ENCODE measurements around the gene KATNB1. TPM values are rescaled to one million over a fixed set of nuclear protein-coding genes. Genes with fewer than 3 reads are reported as not detected.
"Not testable (repeated sequence)": the region's sequence is repeated elsewhere in the genome, so short reads cannot be mapped to it uniquely, and the experiment has no call there.

KATNB1 gene
- polyA plus RNA-seq, 4 donors, result 9.6 to 19.3 (median 12.1) TPM

DNA sequence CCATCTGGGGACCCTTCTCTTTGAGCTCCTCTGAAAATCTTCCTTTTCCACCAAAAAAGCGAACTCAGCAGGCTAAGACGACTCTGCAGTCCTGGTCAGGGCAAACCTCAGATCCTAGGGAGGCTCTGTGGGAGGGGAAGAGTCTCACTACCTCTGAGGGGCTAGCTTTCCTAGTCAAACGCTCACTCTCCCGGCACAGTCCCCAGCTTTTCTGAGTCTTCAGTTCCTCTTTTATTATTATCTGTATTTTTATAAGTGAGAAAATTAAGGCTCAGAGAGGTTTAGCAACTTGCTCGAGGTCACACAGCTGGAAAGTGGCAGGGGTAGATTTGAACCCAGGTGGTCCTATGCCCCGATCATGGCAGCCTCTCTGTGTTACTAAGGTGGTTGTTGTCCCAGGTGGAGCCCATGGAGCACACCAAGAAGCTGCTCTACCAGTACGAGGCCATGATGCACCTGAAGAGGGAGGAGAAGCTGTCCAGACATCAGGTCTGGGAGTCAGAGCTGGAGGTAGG lies 9.1 kb upstream of the KATNB1 start:
- WGBS, 3 donors, result 76 to 84% (median 80%) methylated on average over 7 of the region's 7 CpGs
- Histone ChIP-seq H3K27me3 (ENCODE audit: control insufficient read depth in 3 of 3, insufficient read depth in 3 of 3, low read length in 3 of 3) (no peaks in the 10 kb centered on the region), H3K36me3 (ENCODE audit: control insufficient read depth in 3 of 3, insufficient read depth in 2 of 3, low read depth in 1 of 3, low read length in 3 of 3) (no peaks in the 10 kb centered on the region), H3K4me1 (ENCODE audit: control insufficient read depth in 3 of 3, insufficient read depth in 2 of 3, low read depth in 1 of 3, low read length in 2 of 3) (no peaks in the 10 kb centered on the region), H3K9me3 (ENCODE audit: control insufficient read depth in 2 of 2, insufficient read depth in 1 of 2, low read depth in 1 of 2, low read length in 1 of 2) (no peaks in the 10 kb centered on the region), H3K27ac (ENCODE audit: low read depth in 1 of 3, low read length in 2 of 3) (no peak overlapping the region), H3K4me3 (ENCODE audit: low read depth in 1 of 3, low read length in 3 of 3) (no peak overlapping the region)
- FAIRE-seq (no peak), DNase-seq (no peak)

DNA sequence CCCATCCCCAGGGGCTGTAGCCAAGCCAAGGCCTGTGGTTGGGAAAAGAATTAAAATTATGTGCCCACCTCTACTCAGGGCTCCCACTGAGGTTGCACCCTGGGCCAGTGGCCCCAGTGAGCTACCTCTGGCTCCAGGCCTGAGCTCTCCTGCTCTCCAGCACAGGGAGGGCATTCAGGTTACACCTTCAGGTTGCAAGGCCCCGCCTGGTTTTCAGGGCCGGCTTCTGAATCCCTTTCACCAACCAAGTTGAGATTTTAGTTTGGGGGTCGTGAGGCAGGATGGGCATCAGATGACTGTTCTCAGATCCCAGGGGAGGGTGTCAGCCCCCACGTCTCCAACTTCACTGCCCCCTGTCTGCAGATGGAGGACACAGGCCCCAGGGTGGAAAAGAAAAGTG lies 8.0 kb upstream of the KATNB1 start:
- FAIRE-seq, result no peak
- WGBS, 3 donors, result 63 to 71% (median 69%) methylated on average over 4 of the region's 4 CpGs
- DNase-seq, result no peak
- no peaks in the 10 kb centered on the region for H3K36me3 ChIP-seq (ENCODE audit: control insufficient read depth in 3 of 3, insufficient read depth in 2 of 3, low read depth in 1 of 3, low read length in 3 of 3)
- no peak overlapping the region for H3K4me3 ChIP-seq (ENCODE audit: low read depth in 1 of 3, low read length in 3 of 3)
- no peaks in the 10 kb centered on the region for H3K9me3 ChIP-seq (ENCODE audit: control insufficient read depth in 2 of 2, insufficient read depth in 1 of 2, low read depth in 1 of 2, low read length in 1 of 2)
- no peak overlapping the region for H3K27ac ChIP-seq (ENCODE audit: low read depth in 1 of 3, low read length in 2 of 3)
- no peaks in the 10 kb centered on the region for H3K4me1 ChIP-seq (ENCODE audit: control insufficient read depth in 3 of 3, insufficient read depth in 2 of 3, low read depth in 1 of 3, low read length in 2 of 3)
- H3K27me3 ChIP-seq (ENCODE audit: control insufficient read depth in 3 of 3, insufficient read depth in 3 of 3, low read length in 3 of 3), result no peaks in the 10 kb centered on the region

DNA sequence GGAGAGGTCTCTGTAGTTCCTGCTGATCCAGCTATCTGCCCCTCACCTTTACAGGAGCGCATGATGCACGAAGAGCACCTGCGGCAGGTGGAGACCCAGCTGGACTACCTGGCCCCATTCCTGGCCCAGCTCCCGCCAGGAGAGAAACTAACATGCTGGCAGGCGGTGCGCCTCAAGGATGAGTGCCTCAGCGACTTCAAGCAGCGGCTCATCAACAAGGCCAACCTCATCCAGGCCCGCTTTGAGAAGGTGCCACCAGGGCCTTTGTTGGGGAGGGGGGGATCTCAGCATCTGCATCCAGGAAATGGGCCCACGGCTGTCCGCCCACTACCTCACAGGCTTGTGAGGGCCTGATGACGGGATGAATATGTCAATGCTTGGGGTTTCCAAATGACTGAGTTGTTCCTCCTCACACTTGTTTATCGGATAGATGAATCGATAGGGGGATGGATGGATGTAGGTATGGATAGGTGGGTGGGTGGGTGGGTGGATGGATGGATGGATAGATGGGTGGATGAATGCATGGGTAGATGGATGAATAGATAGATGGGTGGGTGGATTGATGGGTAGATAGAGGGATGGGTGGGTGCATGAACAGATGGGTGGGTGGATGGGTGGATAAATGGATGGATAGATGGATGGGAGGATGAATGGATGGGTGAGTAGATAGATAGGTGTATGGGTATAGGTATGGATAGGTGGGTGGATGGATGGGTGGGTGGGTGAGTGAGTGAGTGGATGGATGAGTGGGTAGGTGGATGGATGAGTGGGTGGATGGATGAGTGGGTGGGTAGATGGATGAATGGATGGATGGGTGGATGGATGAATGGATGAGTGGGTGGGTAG lies 7.0 kb upstream of the KATNB1 start:
- no peak for DNase-seq
- H3K4me1 ChIP-seq (ENCODE audit: control insufficient read depth in 3 of 3, insufficient read depth in 2 of 3, low read depth in 1 of 3, low read length in 2 of 3), result no peaks in the 10 kb centered on the region

DNA sequence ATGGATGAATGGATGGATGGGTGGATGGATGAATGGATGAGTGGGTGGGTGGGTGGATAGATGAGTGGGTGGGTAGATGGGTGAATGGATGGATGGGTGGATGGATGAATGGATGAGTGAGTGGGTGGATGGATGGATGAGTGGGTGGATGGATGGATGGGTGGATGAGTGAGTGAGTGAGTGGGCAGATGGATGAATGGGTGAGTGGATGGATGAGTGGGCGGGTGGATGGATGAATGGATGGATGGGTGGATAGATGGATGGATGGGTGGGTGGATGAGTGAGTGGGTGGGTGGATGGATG lies 6.4 kb upstream of the KATNB1 start:
- no peak overlapping the region for H3K27ac ChIP-seq (ENCODE audit: low read depth in 1 of 3, low read length in 2 of 3)
- no peak overlapping the region for H3K4me3 ChIP-seq (ENCODE audit: low read depth in 1 of 3, low read length in 3 of 3)
- no peak for FAIRE-seq
- H3K36me3 ChIP-seq (ENCODE audit: control insufficient read depth in 3 of 3, insufficient read depth in 2 of 3, low read depth in 1 of 3, low read length in 3 of 3), result no peaks in the 10 kb centered on the region
- H3K9me3 ChIP-seq (ENCODE audit: control insufficient read depth in 2 of 2, insufficient read depth in 1 of 2, low read depth in 1 of 2, low read length in 1 of 2), result no peaks in the 10 kb centered on the region
- no peaks in the 10 kb centered on the region for H3K27me3 ChIP-seq (ENCODE audit: control insufficient read depth in 3 of 3, insufficient read depth in 3 of 3, low read length in 3 of 3)
- no peaks in the 10 kb centered on the region for H3K4me1 ChIP-seq (ENCODE audit: control insufficient read depth in 3 of 3, insufficient read depth in 2 of 3, low read depth in 1 of 3, low read length in 2 of 3)
- WGBS, 3 donors, result 86 to 95% (median 92%) methylated on average over 1 of the region's 1 CpG
- DNase-seq, result no peak

More for the DNA sequence above, 7.0 kb upstream of the KATNB1 start:
- no peak overlapping the region for H3K27ac ChIP-seq (ENCODE audit: low read depth in 1 of 3, low read length in 2 of 3)
- H3K4me3 ChIP-seq (ENCODE audit: low read depth in 1 of 3, low read length in 3 of 3), result no peak overlapping the region
- no peak for FAIRE-seq
- WGBS, 3 donors, result 92 to 95% (median 94%) methylated on average over 14 of the region's 14 CpGs
- no peaks in the 10 kb centered on the region for H3K9me3 ChIP-seq (ENCODE audit: control insufficient read depth in 2 of 2, insufficient read depth in 1 of 2, low read depth in 1 of 2, low read length in 1 of 2)
- H3K27me3 ChIP-seq (ENCODE audit: control insufficient read depth in 3 of 3, insufficient read depth in 3 of 3, low read length in 3 of 3), result no peaks in the 10 kb centered on the region
- no peaks in the 10 kb centered on the region for H3K36me3 ChIP-seq (ENCODE audit: control insufficient read depth in 3 of 3, insufficient read depth in 2 of 3, low read depth in 1 of 3, low read length in 3 of 3)

DNA sequence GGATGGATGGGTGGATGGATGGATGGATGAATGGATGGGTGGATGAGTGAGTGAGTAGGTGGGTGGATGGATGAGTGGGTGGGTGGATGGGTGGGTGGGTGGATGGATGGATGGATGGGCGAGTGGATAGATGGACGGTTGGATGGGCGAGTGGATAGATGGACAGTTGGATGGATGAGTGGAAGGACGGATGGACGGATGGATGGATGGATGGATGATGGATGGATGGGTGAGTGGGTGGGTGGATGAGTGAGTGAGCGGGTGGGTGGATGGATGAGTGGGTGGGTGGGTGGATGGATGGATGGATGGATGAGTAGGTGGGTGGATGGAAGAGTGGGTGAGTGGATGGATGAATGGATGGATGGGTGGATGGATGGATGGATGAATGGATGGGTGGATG lies 5.7 kb upstream of the KATNB1 start:
- not testable (repeated sequence) for FAIRE-seq; H3K4me3 ChIP-seq (ENCODE audit: low read depth in 1 of 3, low read length in 3 of 3)
- 91 to 95% (median 94%) methylated on average over 6 of the region's 6 CpGs for WGBS, 3 donors

DNA sequence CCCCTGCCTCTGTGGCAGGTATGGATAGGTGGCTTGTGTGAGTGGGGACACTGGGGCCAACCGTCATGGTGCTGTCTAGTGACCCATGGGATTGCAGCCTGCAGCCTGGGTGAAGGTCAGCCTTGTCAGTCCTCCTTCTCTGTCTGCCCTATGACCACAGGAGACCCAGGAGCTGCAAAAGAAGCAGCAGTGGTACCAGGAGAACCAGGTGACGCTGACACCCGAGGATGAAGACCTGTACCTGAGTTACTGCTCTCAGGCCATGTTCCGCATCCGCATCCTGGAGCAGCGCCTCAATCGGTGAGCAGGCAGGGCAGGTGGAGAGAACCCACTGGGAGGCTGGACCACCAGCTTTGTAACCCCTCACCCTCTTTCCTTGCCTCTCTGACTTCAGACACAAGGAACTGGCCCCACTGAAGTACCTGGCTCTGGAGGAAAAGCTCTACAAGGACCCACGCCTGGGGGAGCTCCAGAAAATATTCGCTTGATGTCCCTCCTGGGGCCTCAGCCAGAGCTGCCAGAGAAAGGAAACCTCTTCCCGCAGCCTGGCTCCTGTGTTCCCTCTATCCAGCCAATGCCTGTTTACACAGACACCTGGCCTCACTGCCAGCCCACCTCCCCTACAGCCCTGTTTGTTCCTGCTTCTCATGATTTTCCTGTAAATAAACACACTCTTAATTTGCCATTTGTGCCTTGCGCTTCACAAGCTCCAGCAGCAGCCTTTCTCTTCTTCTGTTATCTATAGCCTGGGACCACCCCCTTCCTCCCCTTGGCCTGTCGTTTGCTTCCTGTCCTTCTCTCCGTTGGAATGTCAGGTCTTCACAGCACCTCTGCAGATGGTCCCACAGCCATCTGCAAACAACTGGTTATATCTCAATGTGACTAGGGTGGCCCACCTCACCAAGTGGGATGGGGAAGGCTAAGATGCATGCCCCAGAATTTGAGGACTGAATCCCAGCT lies 4.5 kb upstream of the KATNB1 start:
- H3K36me3 ChIP-seq (ENCODE audit: control insufficient read depth in 3 of 3, insufficient read depth in 2 of 3, low read depth in 1 of 3, low read length in 3 of 3), result no peaks in the 10 kb centered on the region
- no peaks in the 10 kb centered on the region for H3K27me3 ChIP-seq (ENCODE audit: control insufficient read depth in 3 of 3, insufficient read depth in 3 of 3, low read length in 3 of 3)
- no peak overlapping the region for H3K27ac ChIP-seq (ENCODE audit: low read depth in 1 of 3, low read length in 2 of 3)
- FAIRE-seq (no peak), DNase-seq (no peak)
- WGBS, 3 donors, result 74 to 82% (median 76%) methylated on average over 13 of the region's 13 CpGs
- peaks cover 0 to 5% (median 1%) of the 10 kb centered on the region in 3 donors for H3K4me1 ChIP-seq (ENCODE audit: control insufficient read depth in 3 of 3, insufficient read depth in 2 of 3, low read depth in 1 of 3, low read length in 2 of 3)
- H3K4me3 ChIP-seq (ENCODE audit: low read depth in 1 of 3, low read length in 3 of 3), result no peak overlapping the region
- H3K9me3 ChIP-seq (ENCODE audit: control insufficient read depth in 2 of 2, insufficient read depth in 1 of 2, low read depth in 1 of 2, low read length in 1 of 2), result no peaks in the 10 kb centered on the region

More for the DNA sequence above, 5.7 kb upstream of the KATNB1 start:
- H3K27ac ChIP-seq (ENCODE audit: low read depth in 1 of 3, low read length in 2 of 3); H3K27me3 ChIP-seq (ENCODE audit: control insufficient read depth in 3 of 3, insufficient read depth in 3 of 3, low read length in 3 of 3); H3K9me3 ChIP-seq (ENCODE audit: control insufficient read depth in 2 of 2, insufficient read depth in 1 of 2, low read depth in 1 of 2, low read length in 1 of 2); H3K4me1 ChIP-seq (ENCODE audit: control insufficient read depth in 3 of 3, insufficient read depth in 2 of 3, low read depth in 1 of 3, low read length in 2 of 3); H3K36me3 ChIP-seq (ENCODE audit: control insufficient read depth in 3 of 3, insufficient read depth in 2 of 3, low read depth in 1 of 3, low read length in 3 of 3); DNase-seq: not testable (repeated sequence)

DNA sequence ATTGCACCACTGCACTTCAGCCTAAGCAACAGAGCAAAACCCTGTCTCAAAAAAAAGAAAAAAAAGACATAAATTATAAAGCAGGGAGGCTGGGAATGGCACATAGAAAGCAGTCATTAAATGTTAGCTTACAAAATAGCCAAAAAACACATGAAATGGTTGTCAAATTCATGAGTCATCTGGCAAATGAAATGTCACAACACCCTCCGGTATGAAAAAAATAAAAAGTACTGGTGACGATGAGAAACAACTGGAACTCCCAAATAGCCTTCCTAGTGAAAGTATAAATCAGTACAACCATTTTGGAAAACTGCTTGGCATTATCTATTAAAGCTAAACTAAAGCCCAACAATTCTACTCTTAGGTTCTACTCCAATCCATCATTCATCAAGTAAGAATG lies 3.5 kb upstream of the KATNB1 start:
- WGBS, 3 donors, result 70 to 77% (median 73%) methylated on average over 2 of the region's 2 CpGs

DNA sequence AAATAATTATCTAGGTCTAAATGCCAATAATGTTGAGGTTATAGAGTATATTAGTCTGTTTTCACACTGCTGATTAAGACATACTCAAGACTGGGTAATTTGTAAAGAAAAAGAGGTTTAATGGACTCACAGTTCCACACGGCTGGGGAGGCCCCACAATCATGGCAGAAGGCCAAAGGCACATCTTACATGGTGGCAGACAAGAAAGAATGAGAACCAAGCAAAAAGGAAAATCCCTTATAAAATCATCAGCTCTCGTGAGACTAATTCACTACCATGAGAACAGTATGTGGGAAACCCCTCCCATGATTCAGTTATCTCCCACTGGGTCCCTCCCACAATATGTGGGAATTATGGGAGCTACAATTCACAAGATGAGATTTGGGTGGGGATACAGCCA lies 2.9 kb upstream of the KATNB1 start:
- no peak for FAIRE-seq
- WGBS, 3 donors, result 55 to 65% (median 62%) methylated on average over 2 of the region's 2 CpGs
- no peak for DNase-seq

More for the DNA sequence above, 3.5 kb upstream of the KATNB1 start:
- FAIRE-seq (no peak), DNase-seq (no peak)
- H3K27ac ChIP-seq (ENCODE audit: low read depth in 1 of 3, low read length in 2 of 3), result no peak overlapping the region
- peaks cover 0 to 15% (median 1%) of the 10 kb centered on the region in 3 donors for H3K4me1 ChIP-seq (ENCODE audit: control insufficient read depth in 3 of 3, insufficient read depth in 2 of 3, low read depth in 1 of 3, low read length in 2 of 3)
- no peak overlapping the region for H3K4me3 ChIP-seq (ENCODE audit: low read depth in 1 of 3, low read length in 3 of 3)
- H3K36me3 ChIP-seq (ENCODE audit: control insufficient read depth in 3 of 3, insufficient read depth in 2 of 3, low read depth in 1 of 3, low read length in 3 of 3), result no peaks in the 10 kb centered on the region
- no peaks in the 10 kb centered on the region for H3K9me3 ChIP-seq (ENCODE audit: control insufficient read depth in 2 of 2, insufficient read depth in 1 of 2, low read depth in 1 of 2, low read length in 1 of 2)
- no peaks in the 10 kb centered on the region for H3K27me3 ChIP-seq (ENCODE audit: control insufficient read depth in 3 of 3, insufficient read depth in 3 of 3, low read length in 3 of 3)

More for the DNA sequence above, 2.9 kb upstream of the KATNB1 start:
- H3K9me3 ChIP-seq (ENCODE audit: control insufficient read depth in 2 of 2, insufficient read depth in 1 of 2, low read depth in 1 of 2, low read length in 1 of 2), result no peaks in the 10 kb centered on the region
- no peak overlapping the region for H3K27ac ChIP-seq (ENCODE audit: low read depth in 1 of 3, low read length in 2 of 3)
- peaks cover 0 to 2% (median 0%) of the 10 kb centered on the region in 3 donors for H3K36me3 ChIP-seq (ENCODE audit: control insufficient read depth in 3 of 3, insufficient read depth in 2 of 3, low read depth in 1 of 3, low read length in 3 of 3)
- H3K4me1 ChIP-seq (ENCODE audit: control insufficient read depth in 3 of 3, insufficient read depth in 2 of 3, low read depth in 1 of 3, low read length in 2 of 3), result peaks cover 0 to 19% (median 1%) of the 10 kb centered on the region in 3 donors
- H3K27me3 ChIP-seq (ENCODE audit: control insufficient read depth in 3 of 3, insufficient read depth in 3 of 3, low read length in 3 of 3), result no peaks in the 10 kb centered on the region
- H3K4me3 ChIP-seq (ENCODE audit: low read depth in 1 of 3, low read length in 3 of 3), result no peak overlapping the region
